NCI-H2171 treated with DMSO at 0.1 percent for 48 hours (cell line): ENCODE measurements around the gene ARHGEF39.
"Not testable (repeated sequence)": the region's sequence is repeated elsewhere in the genome, so short reads cannot be mapped to it uniquely, and the experiment has no call there.

Experiments
- DNase-seq: peaks from one replicate; lab custom pipeline; 2025; lab: John Stamatoyannopoulos, UW

The ARHGEF39 gene

GRCh38 chr9:35650341-35651158 lies 14.4 kb downstream of the ARHGEF39 start, which contains the start of gene SIT1:
SIT1 (minus strand) TSS chr9:35650931; CDS start chr9:35650853, 78 bp downstream.
- DNase-seq: no peak

DNA sequence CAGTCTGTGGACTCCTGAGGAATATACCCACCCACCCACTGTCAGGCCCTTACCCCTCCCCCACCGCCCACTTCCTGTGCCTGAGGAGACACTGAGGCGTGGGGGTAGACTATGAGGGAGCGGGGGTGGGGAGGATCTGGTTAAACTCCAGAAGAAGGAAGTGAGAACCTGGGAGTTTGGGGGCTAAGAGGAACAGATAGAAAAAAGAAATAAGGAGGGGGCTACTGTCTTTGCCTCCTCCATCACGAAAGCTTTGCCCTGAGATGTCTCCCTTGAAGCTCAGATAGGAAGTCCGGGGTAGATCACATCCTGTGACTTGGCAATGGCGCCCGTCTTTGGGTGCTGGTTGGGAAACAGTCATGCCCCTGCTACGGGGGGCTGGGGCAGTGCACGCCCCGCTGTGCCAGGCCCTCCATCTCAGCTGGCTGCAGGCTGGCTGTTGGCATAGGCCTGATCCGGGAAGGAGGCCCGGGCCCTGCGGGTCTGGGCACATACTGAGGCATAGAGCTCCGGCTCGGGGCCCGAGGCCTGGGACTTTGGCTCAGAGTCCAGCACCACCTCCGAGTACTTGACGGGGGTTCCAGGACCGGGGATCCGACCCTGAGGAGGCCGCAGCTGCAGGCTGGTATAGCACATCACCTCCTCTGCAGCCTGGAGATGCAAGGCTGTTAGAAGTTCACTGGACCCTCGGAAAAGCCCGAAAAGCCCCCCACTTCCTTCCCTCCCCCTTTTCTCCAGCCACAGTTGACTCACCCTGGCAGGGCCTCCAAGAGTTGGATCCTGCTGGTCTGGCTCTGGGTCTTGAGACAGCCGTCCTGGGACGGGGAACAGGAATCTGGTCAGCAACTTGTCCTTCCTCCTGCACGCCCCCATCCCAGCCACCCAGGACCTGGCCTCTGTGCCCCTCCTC lies 15.3 kb downstream of the ARHGEF39 start:
- no peak for DNase-seq

- peak; percentile 74 for DNase-seq
Observed at GRCh38 chr9:35646533-35647265, 18.3 kb downstream of the ARHGEF39 start.

DNA sequence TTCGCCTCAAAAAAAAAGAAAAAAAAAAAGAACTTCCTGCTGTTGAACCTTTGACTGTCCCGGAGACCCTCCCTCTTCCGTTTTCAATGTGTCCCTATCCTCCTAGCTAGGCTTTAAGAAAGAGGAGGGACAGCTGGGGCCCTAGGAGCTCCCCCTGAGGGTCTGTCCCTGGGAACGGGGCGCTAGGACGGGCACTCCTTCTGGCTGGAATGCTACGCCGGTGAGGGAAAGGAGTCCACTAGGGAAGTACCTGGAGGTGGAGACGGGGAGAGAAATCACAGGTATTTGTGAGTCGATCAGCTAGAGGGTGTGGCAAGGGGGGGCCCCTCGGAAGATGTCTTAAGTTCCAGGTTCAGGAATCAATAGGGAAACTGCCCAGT lies 18.9 kb downstream of the ARHGEF39 start:
- no peak for DNase-seq

GRCh38 chr9:35645736-35646135 lies 19.3 kb downstream of the ARHGEF39 start:
- not testable (repeated sequence) for DNase-seq

- DNase-seq: no peak
Observed at GRCh38 chr9:35643046-35643445, 21.9 kb downstream of the ARHGEF39 start.

GRCh38 chr9:35641478-35641877 lies 23.5 kb downstream of the ARHGEF39 start:
- DNase-seq: not testable (repeated sequence)

- DNase-seq: not testable (repeated sequence)
Observed at GRCh38 chr9:35640431-35640830, 24.6 kb downstream of the ARHGEF39 start.

DNA sequence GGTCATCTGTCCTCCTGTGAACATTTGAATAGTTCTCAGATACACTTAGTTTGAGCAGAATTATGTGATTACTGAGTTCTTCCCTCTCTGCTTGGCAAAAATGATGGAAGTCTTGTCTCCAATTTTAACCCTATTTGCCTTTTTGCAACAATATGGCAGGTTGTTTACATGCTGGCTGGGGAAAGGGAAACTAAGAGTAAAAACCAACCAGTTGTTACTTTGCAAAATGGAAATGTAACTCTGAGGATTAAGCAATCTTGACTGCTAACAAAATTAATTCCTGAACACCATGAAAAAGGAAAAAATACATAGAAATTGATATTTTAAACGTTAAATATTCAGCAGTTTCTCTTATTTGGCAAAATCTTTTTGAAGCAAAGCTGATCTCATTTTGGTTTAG lies 25.4 kb downstream of the ARHGEF39 start:
- no peak for DNase-seq

- not testable (repeated sequence) for DNase-seq
Observed at GRCh38 chr9:35639225-35639624, 25.8 kb downstream of the ARHGEF39 start.

GRCh38 chr9:35638751-35639150 lies 26.2 kb downstream of the ARHGEF39 start:
- DNase-seq: not testable (repeated sequence)

DNA sequence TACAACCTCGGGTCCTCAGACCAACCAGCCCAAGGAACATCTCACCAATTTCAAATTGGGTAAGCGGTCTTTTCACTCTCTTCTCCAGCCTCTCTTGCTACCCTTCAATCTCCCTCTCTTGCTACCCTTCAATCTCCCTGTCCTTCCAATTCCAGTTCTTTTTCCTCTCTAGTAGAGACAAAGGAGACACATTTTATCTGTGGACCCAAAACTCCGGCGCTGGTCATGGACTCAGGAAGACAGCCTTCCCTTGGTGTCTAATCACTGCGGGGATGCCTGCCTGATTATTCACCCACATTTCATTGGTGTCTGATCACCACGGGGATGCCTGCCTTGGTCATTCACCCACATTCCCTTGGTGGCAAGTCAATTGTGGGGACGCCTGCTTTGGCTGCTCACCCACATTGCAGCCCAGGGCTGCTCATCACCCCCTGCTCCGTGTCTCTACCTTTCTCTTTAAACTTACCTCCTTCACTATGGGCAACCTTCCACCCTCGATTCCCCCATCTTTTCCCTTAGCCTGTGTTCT lies 27.5 kb downstream of the ARHGEF39 start:
- not testable (repeated sequence) for DNase-seq

DNA sequence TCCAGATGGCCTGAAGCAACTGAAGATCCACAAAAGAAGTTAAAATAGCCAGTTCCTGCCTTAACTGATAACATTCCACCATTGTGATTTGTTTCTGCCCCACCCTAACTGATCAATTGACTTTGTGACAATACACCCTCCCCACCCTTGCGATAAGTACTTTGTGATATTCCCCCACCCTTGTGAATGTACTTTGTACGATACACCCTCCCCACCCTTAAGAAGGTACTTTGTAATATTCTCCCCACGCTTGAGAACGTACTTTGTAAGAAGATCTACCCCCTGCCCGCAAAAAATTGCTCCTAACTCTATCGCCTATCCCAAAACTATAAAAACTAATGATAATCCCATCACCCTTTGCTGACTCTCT lies 28.1 kb downstream of the ARHGEF39 start:
- DNase-seq: not testable (repeated sequence)

DNA sequence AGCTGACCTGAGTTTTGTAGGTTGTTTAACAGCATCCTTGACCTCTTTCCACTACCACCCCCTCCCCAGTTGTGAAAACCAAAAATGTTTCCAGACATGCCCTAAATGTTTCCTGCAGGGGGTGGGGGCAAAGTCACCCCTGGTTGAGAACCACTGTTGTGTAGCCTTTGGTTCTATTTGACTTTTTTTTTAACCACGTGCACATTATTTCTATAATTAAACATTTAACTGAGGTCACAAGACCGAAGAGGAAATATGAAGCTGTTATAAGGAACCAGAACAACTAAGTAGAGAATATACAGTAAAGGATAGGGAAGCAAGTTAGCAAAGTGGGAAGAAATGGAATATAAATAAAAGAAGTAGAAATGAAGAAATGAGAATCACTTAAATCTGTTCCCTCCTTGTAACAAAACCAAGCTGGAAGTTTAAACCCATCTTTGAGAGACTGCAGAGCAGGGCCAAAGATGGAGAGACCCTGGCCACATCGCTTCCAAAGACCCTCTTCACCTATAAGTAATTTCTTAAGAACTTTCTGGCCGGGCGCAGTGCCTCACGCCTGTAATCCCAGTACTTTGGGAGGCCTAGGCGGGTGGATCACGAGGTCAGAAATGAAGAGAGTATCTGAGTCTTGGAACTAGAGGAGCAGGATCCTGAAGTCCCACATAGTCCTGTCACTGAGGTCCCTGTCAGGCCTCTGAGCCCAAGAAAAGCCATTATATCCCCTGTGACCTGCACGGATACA lies 28.7 kb downstream of the ARHGEF39 start:
- DNase-seq: no peak

GRCh38 chr9:35635730-35636129 lies 29.3 kb downstream of the ARHGEF39 start:
- no peak for DNase-seq

GRCh38 chr9:35629597-35629996 lies 35.4 kb downstream of the ARHGEF39 start:
- no peak for DNase-seq

DNA sequence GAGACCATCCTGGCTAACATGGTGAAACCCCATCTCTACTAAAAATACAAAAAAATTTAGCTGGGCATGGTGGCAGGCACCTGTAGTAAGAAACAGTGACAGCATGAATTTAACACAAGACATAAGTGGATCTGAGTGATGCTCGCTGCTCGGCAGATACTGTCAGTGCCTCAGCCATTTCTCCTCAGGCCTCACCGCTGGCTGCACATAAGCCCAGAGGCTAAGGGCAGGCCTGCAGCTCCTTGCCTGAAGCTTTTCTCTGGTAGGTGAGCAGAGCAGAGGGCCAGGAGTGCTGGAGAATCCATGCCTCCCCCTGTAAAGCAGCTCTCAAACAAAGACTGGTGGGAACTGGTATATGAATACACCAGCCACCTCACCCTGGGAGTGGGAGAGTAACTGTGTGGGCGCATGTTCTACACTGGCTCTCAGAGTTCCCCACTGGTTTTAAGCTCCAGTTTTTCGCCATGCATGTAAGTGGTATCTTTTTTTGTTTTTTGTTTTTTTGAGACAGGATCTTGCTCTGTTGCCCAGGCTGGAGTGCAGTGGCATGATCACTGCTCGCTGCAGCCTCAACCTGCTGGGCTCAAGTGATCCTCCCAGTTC lies 36.5 kb downstream of the ARHGEF39 start:
- DNase-seq: no peak

GRCh38 chr9:35627575-35627974 lies 37.4 kb downstream of the ARHGEF39 start:
- DNase-seq: no peak

DNA sequence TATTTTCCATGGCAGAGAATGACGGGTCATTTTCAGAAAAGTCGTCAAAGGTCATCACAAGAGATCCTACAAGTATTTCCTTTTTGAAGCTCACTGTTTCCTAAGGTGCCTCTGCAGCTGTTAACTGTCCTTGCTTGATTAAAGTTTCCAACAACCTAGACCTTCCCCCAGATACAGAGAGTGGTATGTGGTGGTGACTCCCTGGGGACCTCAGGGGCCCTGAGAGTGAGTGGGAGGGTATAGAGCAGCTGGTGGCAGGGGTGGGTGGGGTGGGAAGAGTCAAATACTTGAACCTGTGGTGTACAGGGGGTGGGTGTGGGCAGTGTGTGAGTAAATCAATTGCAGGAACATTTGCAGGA lies 45.2 kb downstream of the ARHGEF39 start:
- DNase-seq: peak; percentile 6

GRCh38 chr9:35618854-35619799 lies 45.9 kb downstream of the ARHGEF39 start:
- DNase-seq: no peak
